GDM1 (cell line): ENCODE results near the gene SEC14L3.

Experiments used
- DNase-seq: peaks from one replicate; lab custom pipeline; 2025; lab: John Stamatoyannopoulos, UW

SEC14L3 gene

GRCh38 chr22:30444632-30445437 lies 27.0 kb downstream of the SEC14L3 start:
- DNase-seq = peak; percentile 12

GRCh38 chr22:30441088-30441487 lies 30.7 kb downstream of the SEC14L3 start:
- DNase-seq = no peak

- no peak for DNase-seq
Measured at GRCh38 chr22:30439836-30440235, 32.0 kb downstream of the SEC14L3 start.

GRCh38 chr22:30439226-30439625 lies 32.6 kb downstream of the SEC14L3 start:
- DNase-seq = no peak

GRCh38 chr22:30438559-30438958 lies 33.3 kb downstream of the SEC14L3 start:
- DNase-seq = no peak

- no peak for DNase-seq
Measured at GRCh38 chr22:30436196-30436595, 35.6 kb downstream of the SEC14L3 start.

- DNase-seq = no peak
Measured at GRCh38 chr22:30435674-30436126, 36.1 kb downstream of the SEC14L3 start.

GRCh38 chr22:30434843-30435242 lies 37.0 kb downstream of the SEC14L3 start:
- DNase-seq = no peak

- DNase-seq = no peak
Measured at GRCh38 chr22:30433773-30434172, 38.0 kb downstream of the SEC14L3 start.

GRCh38 chr22:30433227-30433626 lies 38.6 kb downstream of the SEC14L3 start:
- DNase-seq = no peak

- DNase-seq = no peak
Measured at GRCh38 chr22:30432520-30432919, 39.3 kb downstream of the SEC14L3 start.

GRCh38 chr22:30432096-30432495 lies 39.7 kb downstream of the SEC14L3 start:
- DNase-seq = no peak

- DNase-seq = no peak
Measured at GRCh38 chr22:30430933-30431332, 40.9 kb downstream of the SEC14L3 start.

- DNase-seq = no peak
Measured at GRCh38 chr22:30429887-30430286, 41.9 kb downstream of the SEC14L3 start.

- no peak for DNase-seq
Measured at GRCh38 chr22:30427871-30428270, 43.9 kb downstream of the SEC14L3 start.

- DNase-seq = peak; percentile 63
Measured at GRCh38 chr22:30426388-30427353, 45.1 kb downstream of the SEC14L3 start.

GRCh38 chr22:30425616-30426387 lies 46.0 kb downstream of the SEC14L3 start, which contains the start of gene MTFP1:
Gene MTFP1 (plus strand): TSS chr22:30425768. CDS start chr22:30425880, 112 bp downstream.
- peak; percentile 44 for DNase-seq

GRCh38 chr22:30425327-30425615 lies 46.5 kb downstream of the SEC14L3 start:
- DNase-seq = no peak

GRCh38 chr22:30424534-30425326 lies 47.1 kb downstream of the SEC14L3 start:
- no peak for DNase-seq

- DNase-seq = peak; percentile 99
Measured at GRCh38 chr22:30423959-30424533, 47.8 kb downstream of the SEC14L3 start.
